GM10847 (cell line): ENCODE results near the gene LHFPL2.

ENCODE experiments used
- POLR2A ChIP-seq: IDR thresholded peaks from 2 replicates; pipeline ENCODE4 v1.6.1; 2011; ENCODE audit not compliant: insufficient read length; ENCODE audit errors: extremely low read depth

LHFPL2 gene

GRCh38 chr5:78577071-78577807, 71.3 kb downstream of the LHFPL2 start:
- TF ChIP-seq POLR2A: no peak

GRCh38 chr5:78576376-78576775, 72.2 kb downstream of the LHFPL2 start:
- no peak for TF ChIP-seq POLR2A

- no peak for TF ChIP-seq POLR2A
These were observed 73.8 kb downstream of the LHFPL2 start for GRCh38 chr5:78574731-78575161.

- no peak for TF ChIP-seq POLR2A
These were observed 74.4 kb downstream of the LHFPL2 start for GRCh38 chr5:78574131-78574673.

- TF ChIP-seq POLR2A: no peak
These were observed 75.3 kb downstream of the LHFPL2 start for GRCh38 chr5:78573318-78573717.

GRCh38 chr5:78570646-78571045, 77.9 kb downstream of the LHFPL2 start:
- no peak for TF ChIP-seq POLR2A

- no peak for TF ChIP-seq POLR2A
These were observed 79.1 kb downstream of the LHFPL2 start for GRCh38 chr5:78569441-78569840.

GRCh38 chr5:78568676-78569075, 79.9 kb downstream of the LHFPL2 start:
- TF ChIP-seq POLR2A: no peak

GRCh38 chr5:78568212-78568611, 80.4 kb downstream of the LHFPL2 start:
- no peak for TF ChIP-seq POLR2A

- TF ChIP-seq POLR2A: no peak
These were observed 81.0 kb downstream of the LHFPL2 start for GRCh38 chr5:78567617-78568016.

- no peak for TF ChIP-seq POLR2A
These were observed 81.7 kb downstream of the LHFPL2 start for GRCh38 chr5:78566747-78567425.

- no peak for TF ChIP-seq POLR2A
These were observed 83.2 kb downstream of the LHFPL2 start for GRCh38 chr5:78565395-78565794.

GRCh38 chr5:78563621-78564020, 85.0 kb downstream of the LHFPL2 start:
- TF ChIP-seq POLR2A: no peak

GRCh38 chr5:78562714-78563330, 85.8 kb downstream of the LHFPL2 start:
- no peak for TF ChIP-seq POLR2A

GRCh38 chr5:78562001-78562400, 86.6 kb downstream of the LHFPL2 start:
- no peak for TF ChIP-seq POLR2A

GRCh38 chr5:78561261-78561660, 87.3 kb downstream of the LHFPL2 start:
- no peak for TF ChIP-seq POLR2A

GRCh38 chr5:78560000-78560855, 88.3 kb downstream of the LHFPL2 start:
- TF ChIP-seq POLR2A: no peak
